Endothelial cell of umbilical vein (primary cell): ENCODE results near the gene EXOC6B. TPM values are rescaled to one million over a fixed set of nuclear protein-coding genes. Genes with fewer than 3 reads are reported as not detected.

Source experiments
- BruUV-seq: library from RNA; stranded (reverse); fragments of 400-500 nt; replicated peaks from 2 replicates; lab custom pipeline; 2021; lab: Mats Ljungman, UMichigan
- CTCF ChIA-PET: fragments of 300-600, 350-600 bp; sonication (Branson Sonifier 250); formaldehyde crosslinking; loops from one replicate; lab custom pipeline; 2021; ENCODE audit warnings: antibody characterized with exemption, inconsistent platforms; lab: Charles Lee
- POLR2A ChIA-PET: fragments of 300-600, 350-600 bp; sonication (Branson Sonifier 250); formaldehyde crosslinking; loops from one replicate; lab custom pipeline; 2021; ENCODE audit warnings: antibody characterized with exemption, inconsistent platforms; lab: Charles Lee
- DNase-seq: peaks from one replicate; pipeline ENCODE4 v3.0.0-alpha.2; 2011; ENCODE audit warnings: low read depth, low spot score
- FAIRE-seq: peaks from 2 replicates; lab custom pipeline; 2011; peaks lifted over from hg19 to GRCh38; lab: Jason Lieb, UNC
- H2AFZ ChIP-seq: 2 replicates; pipeline ENCODE4 v1.6.0; 2012; ENCODE audit warnings: low read depth, low read length, control low read depth, inconsistent platforms
- H3K27ac ChIP-seq: 2 replicates; pipeline ENCODE4 v1.5.1; 2011; ENCODE audit warnings: low read depth, mild to moderate bottlenecking, control low read depth, low read length, moderate library complexity; ENCODE audit not compliant: insufficient read depth
- H3K27me3 ChIP-seq, 2 experiments: 2 replicates each; pipeline versions ENCODE4 v1.6.0 to v1.6.1; 2011; ENCODE audit warnings: low read length in 2 of 2, mixed read lengths in 1 of 2; ENCODE audit not compliant: control insufficient read depth in 2 of 2, insufficient read depth in 2 of 2
- H3K36me3 ChIP-seq, 2 experiments: 2 replicates in 1 of 2; 3 replicates in 1 of 2; pipeline ENCODE4 v1.5.1; 2011; ENCODE audit warnings: low read length in 2 of 2, mild to moderate bottlenecking in 1 of 2, moderate library complexity in 1 of 2; ENCODE audit not compliant: control insufficient read depth in 2 of 2, insufficient read depth in 2 of 2; ENCODE audit errors: extremely low read depth in 1 of 2
- H3K4me1 ChIP-seq: 3 replicates; pipeline ENCODE4 v1.5.1; 2011; ENCODE audit warnings: mild to moderate bottlenecking, low read length; ENCODE audit not compliant: control insufficient read depth, insufficient read depth; ENCODE audit errors: extremely low read depth
- H3K4me2 ChIP-seq: 2 replicates; pipeline ENCODE4 v1.6.1; 2011; ENCODE audit warnings: low read length, control low read depth, mixed read lengths; ENCODE audit not compliant: insufficient read depth
- H3K4me3 ChIP-seq, 3 experiments: fragments of 200-600 bp in 1 of 3; sonication (generic), shearing (Covaris generic) in 1 of 3; replicated peaks in 1 of 3; 2 replicates each; pipeline ENCODE4 v1.5.1; 2011 to 2016; ENCODE audit warnings: control low read depth in 3 of 3, low read length in 3 of 3, mild to moderate bottlenecking in 2 of 3, inconsistent platforms in 1 of 3, low read depth in 1 of 3, moderate library complexity in 1 of 3; ENCODE audit not compliant: insufficient read depth in 1 of 3
- H3K79me2 ChIP-seq: 2 replicates; pipeline ENCODE4 v1.6.0; 2012; ENCODE audit warnings: low read length, inconsistent platforms; ENCODE audit not compliant: control insufficient read depth, insufficient read depth
- H3K9ac ChIP-seq: replicated peaks from 2 replicates; pipeline ENCODE3; 2011; ENCODE audit warnings: low read length, control low read depth; ENCODE audit not compliant: insufficient read depth; ENCODE audit errors: extremely low read depth
- H3K9me1 ChIP-seq: replicated peaks from 3 replicates; pipeline ENCODE4 v1.6.0; 2011; ENCODE audit warnings: mild to moderate bottlenecking, low read length; ENCODE audit not compliant: control insufficient read depth, insufficient read depth; ENCODE audit errors: extremely low read depth
- H3K9me3 ChIP-seq: replicated peaks from 2 replicates; pipeline ENCODE4 v1.5.1; 2012; ENCODE audit warnings: low read length, inconsistent platforms; ENCODE audit not compliant: control insufficient read depth, insufficient read depth
- H4K20me1 ChIP-seq: replicated peaks from 2 replicates; pipeline ENCODE3; 2011; ENCODE audit warnings: mild to moderate bottlenecking, low read length; ENCODE audit not compliant: control insufficient read depth, insufficient read depth; ENCODE audit errors: extremely low read depth
- EZH2 ChIP-seq: IDR thresholded peaks from 2 replicates; pipeline ENCODE4 v1.6.1; 2012; ENCODE audit warnings: borderline replicate concordance, low read depth, mild to moderate bottlenecking, moderate library complexity, low read length, inconsistent platforms; ENCODE audit not compliant: severe bottlenecking
- FOS ChIP-seq: IDR thresholded peaks from 2 replicates; pipeline ENCODE4 v1.6.1; 2011; ENCODE audit warnings: mild to moderate bottlenecking, low read length, moderate library complexity, borderline replicate concordance; ENCODE audit not compliant: insufficient read depth
- GATA2 ChIP-seq: IDR thresholded peaks from 2 replicates; pipeline ENCODE4 v1.7.0; 2011; ENCODE audit warnings: low read depth, mild to moderate bottlenecking, moderate library complexity, mixed read lengths, low read length; ENCODE audit not compliant: insufficient read length, insufficient read depth
- JUN ChIP-seq: IDR thresholded peaks from 2 replicates; pipeline ENCODE4 v1.6.1; 2011; ENCODE audit warnings: borderline replicate concordance, low read depth; ENCODE audit not compliant: insufficient read length, insufficient read depth
- MYC ChIP-seq: IDR thresholded peaks from one replicate; pipeline ENCODE4 v1.6.1; 2011; ENCODE audit warnings: mild to moderate bottlenecking, low read depth, low read length
- POLR2A ChIP-seq: IDR thresholded peaks from 2 replicates; pipeline ENCODE4 v1.6.1; 2012; ENCODE audit warnings: low read depth, mild to moderate bottlenecking, control low read depth, low read length
- dilution Hi-C: fragments of 300-500 bp; cut with MboI; formaldehyde crosslinking; loops from one replicate; pipeline ENCODE4 v1.15.0; 2019; ENCODE audit warnings: low sequenced_read_pairs; ENCODE audit not compliant: extremely low pct_ligation_motif_present
- intact Hi-C: fragments of 100-400 bp; cut with micrococcal nuclease; formaldehyde crosslinking; loops from one replicate; pipeline ENCODE4 v1.10.0; 2022
- polyA plus RNA-seq, 4 experiments: library from polyadenylated mRNA; depleted of rRNA in 3 of 4; stranded (reverse) in 3 of 4; unstranded in 1 of 4; fragments of >200 nt; gene quantifications; 2 replicates each; pipeline versions ENCODE4 v1.2.1 to v1.2.3, GENCODE V29; 2011 to 2012; ENCODE audit warnings: missing spikeins in 1 of 4
- total RNA-seq: library from RNA; stranded (reverse); gene quantifications from 2 replicates; pipeline ENCODE4 v1.2.3, GENCODE V29; 2021
- TF ChIP-seq, protein P1 (sequence below): IDR thresholded peaks from 2 replicates; pipeline ENCODE4 v1.6.1; 2011; ENCODE audit not compliant: insufficient read depth, insufficient read length
- TF ChIP-seq, protein P2 (sequence below), 2 donors: IDR thresholded peaks; 1 replicate in 1 of 2; 2 replicates in 1 of 2; pipeline ENCODE4 v1.5.1; 2011; ENCODE audit warnings: low read length in 2 of 2, mild to moderate bottlenecking in 2 of 2, moderate library complexity in 2 of 2, control low read depth in 1 of 2, inconsistent platforms in 1 of 2, low read depth in 1 of 2; ENCODE audit not compliant: insufficient read depth in 1 of 2; ENCODE audit errors: extremely low read depth in 1 of 2

Gene EXOC6B
- total and polyA plus RNA-seq, 2 donors (not counting 3 experiments of a cell fraction or from before 2014, with no cell fraction given), result 10.8 to 34.8 TPM

DNA sequence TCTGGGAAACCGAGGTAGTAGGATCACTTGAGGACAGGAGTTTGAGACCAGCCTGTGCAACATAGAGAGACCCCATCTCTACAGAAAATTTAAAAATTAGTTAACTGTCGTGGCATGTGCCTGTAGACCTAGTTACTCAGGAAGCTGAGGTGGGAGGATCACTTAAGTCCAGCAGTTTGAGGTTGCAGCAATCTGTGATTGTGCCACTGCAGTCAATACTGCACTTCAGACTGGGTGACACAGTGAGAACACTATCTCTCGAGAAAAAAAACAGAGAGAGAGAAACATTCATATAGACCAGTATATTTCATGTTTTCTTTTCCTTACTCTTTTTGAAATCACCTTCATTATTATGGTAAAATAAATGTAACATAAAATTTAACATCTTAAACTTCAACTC lies 387.5 kb downstream of the EXOC6B start:
- no peaks in the 10 kb centered on the region for H3K79me2 ChIP-seq
- H4K20me1 ChIP-seq, result no peaks in the 10 kb centered on the region
- H3K4me1 ChIP-seq, result no peaks in the 10 kb centered on the region
- TF ChIP-seq MYC (no peak), EZH2 (no peak), GATA2 (no peak), JUN (no peak), POLR2A (no peak), FOS (no peak)
- TF ChIP-seq, protein P1, sequence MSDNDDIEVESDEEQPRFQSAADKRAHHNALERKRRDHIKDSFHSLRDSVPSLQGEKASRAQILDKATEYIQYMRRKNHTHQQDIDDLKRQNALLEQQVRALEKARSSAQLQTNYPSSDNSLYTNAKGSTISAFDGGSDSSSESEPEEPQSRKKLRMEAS, result no peak
- TF ChIP-seq, protein P2, sequence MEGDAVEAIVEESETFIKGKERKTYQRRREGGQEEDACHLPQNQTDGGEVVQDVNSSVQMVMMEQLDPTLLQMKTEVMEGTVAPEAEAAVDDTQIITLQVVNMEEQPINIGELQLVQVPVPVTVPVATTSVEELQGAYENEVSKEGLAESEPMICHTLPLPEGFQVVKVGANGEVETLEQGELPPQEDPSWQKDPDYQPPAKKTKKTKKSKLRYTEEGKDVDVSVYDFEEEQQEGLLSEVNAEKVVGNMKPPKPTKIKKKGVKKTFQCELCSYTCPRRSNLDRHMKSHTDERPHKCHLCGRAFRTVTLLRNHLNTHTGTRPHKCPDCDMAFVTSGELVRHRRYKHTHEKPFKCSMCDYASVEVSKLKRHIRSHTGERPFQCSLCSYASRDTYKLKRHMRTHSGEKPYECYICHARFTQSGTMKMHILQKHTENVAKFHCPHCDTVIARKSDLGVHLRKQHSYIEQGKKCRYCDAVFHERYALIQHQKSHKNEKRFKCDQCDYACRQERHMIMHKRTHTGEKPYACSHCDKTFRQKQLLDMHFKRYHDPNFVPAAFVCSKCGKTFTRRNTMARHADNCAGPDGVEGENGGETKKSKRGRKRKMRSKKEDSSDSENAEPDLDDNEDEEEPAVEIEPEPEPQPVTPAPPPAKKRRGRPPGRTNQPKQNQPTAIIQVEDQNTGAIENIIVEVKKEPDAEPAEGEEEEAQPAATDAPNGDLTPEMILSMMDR (IDR thresholded peaks at IDR 0.05; ENCODE audit: extremely low read depth in 1 of 2, insufficient read depth in 1 of 2, low read depth in 1 of 2, low read length in 2 of 2), result no peak
- no peak overlapping the region for H2AFZ ChIP-seq
- BruUV-seq, result no TSS peak
- H3K4me2 ChIP-seq, result no peak overlapping the region
- no peaks in the 10 kb centered on the region for H3K9me1 ChIP-seq
- FAIRE-seq, result no peak
- H3K4me3 ChIP-seq, result no peak overlapping the region
- H3K9me3 ChIP-seq, result no peaks in the 10 kb centered on the region
- POLR2A ChIA-PET, result no interaction called here
- dilution Hi-C loops, result no loop called here
- intact Hi-C loops, result no loop called here
- no peak overlapping the region for H3K9ac ChIP-seq
- DNase-seq, result no peak
- H3K36me3 ChIP-seq, result no peaks in the 10 kb centered on the region
- no peaks in the 10 kb centered on the region for H3K27me3 ChIP-seq
- no peak overlapping the region for H3K27ac ChIP-seq
- CTCF ChIA-PET, result interaction anchor here (1.9 kb wide), 1 partner anchor 14 kb away, joined by 4 read pairs; no protein-coding TSS in a partner anchor
